ENCODE data around the gene GPR162.

Gene GPR162

GRCh38 chr12:6824085-6824775 is 2.6 kb downstream of the GPR162 start:
- no peak for DNase-seq

- no peak for DNase-seq
Observed at GRCh38 chr12:6824901-6825381, 3.3 kb downstream of the GPR162 start.

GRCh38 chr12:6825398-6826124 is 3.9 kb downstream of the GPR162 start:
- DNase-seq, result peak; percentile 69

- no peak for DNase-seq
Observed at GRCh38 chr12:6826125-6826733, 4.6 kb downstream of the GPR162 start.

- DNase-seq, result no peak
Observed at GRCh38 chr12:6826734-6827436, 5.3 kb downstream of the GPR162 start.

- no peak for DNase-seq
Observed at GRCh38 chr12:6827437-6827911, 5.9 kb downstream of the GPR162 start.

GRCh38 chr12:6827982-6828780 is 6.6 kb downstream of the GPR162 start, which contains the start of gene P3H3:
Gene P3H3 (plus strand): TSS chr12:6828407. CDS start chr12:6828441, 34 bp downstream.
- DNase-seq, result peak; percentile 19

GRCh38 chr12:6828781-6829535 is 7.3 kb downstream of the GPR162 start:
- DNase-seq, result peak; percentile 35

GRCh38 chr12:6829536-6830220 is 8.1 kb downstream of the GPR162 start:
- no peak for DNase-seq

- DNase-seq, result no peak
Observed at GRCh38 chr12:6830286-6830890, 8.8 kb downstream of the GPR162 start.

GRCh38 chr12:6830999-6831398 is 9.4 kb downstream of the GPR162 start:
- no peak for DNase-seq

- DNase-seq, result no peak
Observed at GRCh38 chr12:6831450-6831995, 9.9 kb downstream of the GPR162 start.

- no peak for DNase-seq
Observed at GRCh38 chr12:6832125-6832524, 10.5 kb downstream of the GPR162 start.

- no peak for DNase-seq
Observed at GRCh38 chr12:6833189-6833890, 11.7 kb downstream of the GPR162 start.

GRCh38 chr12:6834254-6834653 is 12.6 kb downstream of the GPR162 start:
- no peak for DNase-seq

GRCh38 chr12:6834873-6835272 is 13.3 kb downstream of the GPR162 start:
- DNase-seq, result no peak

- DNase-seq, result no peak
Observed at GRCh38 chr12:6836851-6837250, 15.2 kb downstream of the GPR162 start.

- no peak for DNase-seq
Observed at GRCh38 chr12:6837370-6838060, 15.9 kb downstream of the GPR162 start.

- no peak for DNase-seq
Observed at GRCh38 chr12:6838854-6839253, 17.2 kb downstream of the GPR162 start.
